Hepatocyte (in vitro differentiated cells): Measurements from ENCODE around the gene SBF2. TPM values are rescaled to one million over a fixed set of nuclear protein-coding genes. Genes with fewer than 3 reads are reported as not detected.

Source experiments
- DNase-seq: peaks from one replicate; pipeline ENCODE4 v3.0.0-alpha.2; 2016; ENCODE audit warnings: low spot score
- H2AFZ ChIP-seq: fragments of 200-600 bp; sonication (generic); 2 replicates; pipeline ENCODE4 v1.6.0; 2016; ENCODE audit warnings: antibody characterized with exemption, mild to moderate bottlenecking
- H3K27ac ChIP-seq: fragments of 200-600 bp; sonication (generic); 2 replicates; pipeline ENCODE4 v1.5.1; 2016; ENCODE audit warnings: mild to moderate bottlenecking
- H3K27me3 ChIP-seq: fragments of 200-600 bp; sonication (generic); 2 replicates; pipeline ENCODE4 v1.6.1; 2016
- H3K36me3 ChIP-seq: fragments of 200-600 bp; sonication (generic); replicated peaks from 2 replicates; pipeline ENCODE4 v1.5.1; 2016; ENCODE audit warnings: low read depth; ENCODE audit not compliant: insufficient read depth
- H3K4me1 ChIP-seq: fragments of 200-600 bp; sonication (generic); 2 replicates; pipeline ENCODE4 v1.5.1; 2016; ENCODE audit warnings: mild to moderate bottlenecking, moderate library complexity; ENCODE audit not compliant: insufficient read depth
- H3K4me2 ChIP-seq: fragments of 200-600 bp; sonication (generic); 2 replicates; pipeline ENCODE4 v1.6.0; 2016
- H3K4me3 ChIP-seq: fragments of 200-600 bp; sonication (generic); 2 replicates; pipeline ENCODE4 v1.5.1; 2016; ENCODE audit warnings: mild to moderate bottlenecking
- H3K79me2 ChIP-seq: fragments of 200-600 bp; sonication (generic); 2 replicates; pipeline ENCODE4 v1.6.0; 2017; ENCODE audit warnings: mild to moderate bottlenecking
- H3K9me2 ChIP-seq: fragments of 200-600 bp; sonication (generic); replicated peaks from 2 replicates; pipeline ENCODE4 v1.6.0; 2017; ENCODE audit warnings: mild to moderate bottlenecking; ENCODE audit not compliant: insufficient read depth
- H3K9me3 ChIP-seq: fragments of 200-600 bp; sonication (generic); 2 replicates; pipeline ENCODE4 v1.5.1; 2016; ENCODE audit warnings: low read depth, mild to moderate bottlenecking
- H4K20me1 ChIP-seq: fragments of 200-600 bp; sonication (generic); 2 replicates; pipeline ENCODE4 v1.6.0; 2016; ENCODE audit warnings: mild to moderate bottlenecking; ENCODE audit not compliant: insufficient read depth, poor library complexity, severe bottlenecking
- EZH2 ChIP-seq: fragments of 200-600 bp; sonication (generic); IDR thresholded peaks from 2 replicates; pipeline ENCODE4 v1.6.1; 2016; ENCODE audit warnings: antibody characterized with exemption, mild to moderate bottlenecking, borderline replicate concordance
- EZH2phosphoT487 ChIP-seq: fragments of 200-600 bp; sonication (generic); IDR thresholded peaks from one replicate; pipeline ENCODE4 v1.6.1; 2018; ENCODE audit warnings: antibody characterized with exemption, mild to moderate bottlenecking, low read depth, moderate library complexity; ENCODE audit not compliant: unreplicated experiment, severe bottlenecking
- WGBS: methylation state at CpG from one replicate; pipeline ENCODE4 v1.1.6; 2016; ENCODE audit warnings: low lambda C conversion rate; ENCODE audit errors: missing lambda C conversion rate; 5-methylcytosine and 5-hydroxymethylcytosine counted together
- polyA plus RNA-seq: library from polyadenylated mRNA; unstranded; fragments of >200 nt; fragmentation: Nextera tagmentation; extraction: Ambion mirVana; gene quantifications from 2 replicates; pipeline ENCODE4 v1.2.1, GENCODE V29; 2016
- total RNA-seq: library from RNA; depleted of rRNA; stranded (reverse); fragments of >200 nt; gene quantifications from 2 replicates; pipeline ENCODE4 v1.2.3, GENCODE V29; 2014
- TF ChIP-seq, protein P1 (sequence below): fragments of 200-600 bp; sonication (generic); IDR thresholded peaks from 2 replicates; pipeline ENCODE4 v1.5.1; 2016; ENCODE audit warnings: antibody characterized with exemption, mild to moderate bottlenecking; ENCODE audit not compliant: poor library complexity

The SBF2 gene
- total and polyA plus RNA-seq, 2 experiments from 2014 or later, result 25.7 to 83.2 TPM

DNA sequence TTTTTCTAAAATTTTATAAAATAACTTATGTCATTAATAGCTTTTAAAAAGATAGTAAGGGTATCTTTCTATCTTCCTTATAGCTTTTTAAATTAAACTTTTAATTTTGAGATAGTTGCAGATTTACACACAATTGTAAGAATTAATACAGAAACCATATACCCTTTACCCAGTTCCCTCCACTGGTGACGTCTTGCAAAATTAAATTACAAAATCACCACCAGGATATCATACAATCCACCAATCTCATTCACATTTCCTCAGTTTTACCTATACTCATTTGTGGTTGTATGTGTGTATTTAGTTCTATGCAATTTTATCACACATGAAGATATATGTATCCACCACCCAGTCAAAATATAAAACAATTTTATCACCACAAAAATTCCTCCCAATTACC lies 10.0 kb downstream of the SBF2 start:
- TF ChIP-seq, protein P1, sequence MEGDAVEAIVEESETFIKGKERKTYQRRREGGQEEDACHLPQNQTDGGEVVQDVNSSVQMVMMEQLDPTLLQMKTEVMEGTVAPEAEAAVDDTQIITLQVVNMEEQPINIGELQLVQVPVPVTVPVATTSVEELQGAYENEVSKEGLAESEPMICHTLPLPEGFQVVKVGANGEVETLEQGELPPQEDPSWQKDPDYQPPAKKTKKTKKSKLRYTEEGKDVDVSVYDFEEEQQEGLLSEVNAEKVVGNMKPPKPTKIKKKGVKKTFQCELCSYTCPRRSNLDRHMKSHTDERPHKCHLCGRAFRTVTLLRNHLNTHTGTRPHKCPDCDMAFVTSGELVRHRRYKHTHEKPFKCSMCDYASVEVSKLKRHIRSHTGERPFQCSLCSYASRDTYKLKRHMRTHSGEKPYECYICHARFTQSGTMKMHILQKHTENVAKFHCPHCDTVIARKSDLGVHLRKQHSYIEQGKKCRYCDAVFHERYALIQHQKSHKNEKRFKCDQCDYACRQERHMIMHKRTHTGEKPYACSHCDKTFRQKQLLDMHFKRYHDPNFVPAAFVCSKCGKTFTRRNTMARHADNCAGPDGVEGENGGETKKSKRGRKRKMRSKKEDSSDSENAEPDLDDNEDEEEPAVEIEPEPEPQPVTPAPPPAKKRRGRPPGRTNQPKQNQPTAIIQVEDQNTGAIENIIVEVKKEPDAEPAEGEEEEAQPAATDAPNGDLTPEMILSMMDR, result no peak
- TF ChIP-seq EZH2 (no peak), EZH2phosphoT487 (no peak)
- Histone ChIP-seq H4K20me1 (no peaks in the 10 kb centered on the region), H3K36me3 (no peaks in the 10 kb centered on the region), H3K27me3 (no peaks in the 10 kb centered on the region), H3K4me1 (peaks cover under 1% of the 10 kb centered on the region), H3K4me3 (no peak overlapping the region), H3K9me2 (no peaks in the 10 kb centered on the region), H3K9me3 (no peaks in the 10 kb centered on the region), H3K4me2 (no peak overlapping the region), H3K27ac (no peak overlapping the region), H3K79me2 (peaks cover 88% of the 10 kb centered on the region), H2AFZ (no peak overlapping the region)
- 91% methylated on average over 1 of the region's 1 CpG for WGBS
- DNase-seq, result no peak

DNA sequence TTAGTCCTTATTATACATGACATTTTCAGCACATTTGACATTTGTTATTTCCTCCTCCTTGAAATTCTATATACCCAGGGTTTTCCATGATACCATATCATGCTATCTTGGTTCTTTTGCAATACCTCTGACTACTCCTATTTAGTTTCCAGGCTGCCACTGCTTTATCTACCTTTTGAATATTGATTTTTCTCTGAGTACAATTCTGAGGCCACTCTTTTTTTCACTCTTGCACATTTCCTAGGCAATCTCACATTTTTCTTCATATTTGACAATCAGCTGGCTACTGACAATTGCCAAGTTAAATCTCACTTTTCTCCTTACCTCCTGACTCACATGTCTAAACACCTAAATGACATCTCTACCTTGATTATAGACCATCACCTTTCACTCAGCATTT lies 11.9 kb downstream of the SBF2 start:
- DNase-seq, result no peak
- TF ChIP-seq, protein P1, result no peak
- no peaks in the 10 kb centered on the region for H3K4me1 ChIP-seq
- peaks cover 88% of the 10 kb centered on the region for H3K79me2 ChIP-seq
- no peaks in the 10 kb centered on the region for H3K9me3 ChIP-seq
- no peaks in the 10 kb centered on the region for H4K20me1 ChIP-seq
- no peak overlapping the region for H3K4me2 ChIP-seq
- H3K27me3 ChIP-seq, result no peaks in the 10 kb centered on the region
- H3K4me3 ChIP-seq, result no peak overlapping the region
- H3K9me2 ChIP-seq, result no peaks in the 10 kb centered on the region
- no peak overlapping the region for H2AFZ ChIP-seq
- H3K27ac ChIP-seq, result peak overlapping the region; percentile 7
- H3K36me3 ChIP-seq, result no peaks in the 10 kb centered on the region

DNA sequence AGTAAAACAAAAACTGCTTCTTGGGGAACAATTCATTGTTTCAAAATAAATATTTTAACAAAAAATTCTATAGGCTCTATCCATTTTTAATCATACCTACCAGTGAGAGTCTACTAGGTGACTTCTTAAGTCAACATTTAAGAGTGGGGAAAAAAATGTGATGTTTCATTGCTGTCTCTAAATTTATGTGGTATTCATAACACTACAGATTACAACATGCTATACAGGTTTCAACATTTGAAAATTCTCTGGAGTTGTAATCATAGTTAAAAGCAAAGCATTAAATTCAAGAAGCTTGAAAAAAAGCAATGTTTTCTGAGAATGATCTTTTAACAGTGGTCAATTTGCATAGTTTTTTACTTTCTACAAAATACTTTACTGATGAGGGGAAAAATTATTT lies 18.3 kb downstream of the SBF2 start:
- TF ChIP-seq, protein P1, result no peak
- no peak for TF ChIP-seq EZH2phosphoT487
- TF ChIP-seq EZH2, result no peak
- no peak overlapping the region for H2AFZ ChIP-seq
- DNase-seq, result no peak

DNA sequence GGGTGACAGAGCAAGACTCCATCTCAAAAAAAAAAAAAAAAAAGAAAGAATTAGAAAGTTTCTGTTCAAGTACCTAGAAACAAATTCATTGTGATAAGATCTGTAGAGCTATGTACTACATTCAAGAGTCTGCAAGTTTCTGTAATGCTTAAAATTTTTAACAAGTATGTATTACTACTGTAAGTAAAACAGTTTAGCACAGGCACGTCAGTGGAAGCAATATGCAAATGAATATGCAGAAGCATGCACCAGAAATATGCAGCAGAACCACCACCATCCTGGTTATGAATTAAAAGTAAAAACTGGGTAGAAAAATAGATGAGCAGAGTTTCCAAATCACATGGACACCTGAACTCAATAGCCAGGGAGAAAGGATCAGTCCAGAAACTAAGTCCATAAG lies 19.3 kb downstream of the SBF2 start:
- 89% methylated on average over 1 of the region's 1 CpG for WGBS

More for the DNA sequence above, 18.3 kb downstream of the SBF2 start:
- no peak overlapping the region for H3K4me2 ChIP-seq
- H3K27me3 ChIP-seq, result no peaks in the 10 kb centered on the region
- no peaks in the 10 kb centered on the region for H4K20me1 ChIP-seq
- H3K4me1 ChIP-seq, result no peaks in the 10 kb centered on the region
- no peak overlapping the region for H3K4me3 ChIP-seq
- H3K36me3 ChIP-seq, result no peaks in the 10 kb centered on the region
- H3K9me2 ChIP-seq, result no peaks in the 10 kb centered on the region
- no peaks in the 10 kb centered on the region for H3K9me3 ChIP-seq
- H3K79me2 ChIP-seq, result peaks cover 59% of the 10 kb centered on the region
- H3K27ac ChIP-seq, result no peak overlapping the region

More for the DNA sequence above, 19.3 kb downstream of the SBF2 start:
- no peak overlapping the region for H3K4me3 ChIP-seq
- H4K20me1 ChIP-seq, result no peaks in the 10 kb centered on the region
- H3K4me2 ChIP-seq, result no peak overlapping the region
- no peaks in the 10 kb centered on the region for H3K4me1 ChIP-seq
- no peaks in the 10 kb centered on the region for H3K9me3 ChIP-seq
- no peaks in the 10 kb centered on the region for H3K36me3 ChIP-seq
- DNase-seq, result no peak
- H3K9me2 ChIP-seq, result no peaks in the 10 kb centered on the region
- H3K27ac ChIP-seq, result no peak overlapping the region
- H3K79me2 ChIP-seq, result peaks cover 58% of the 10 kb centered on the region
- H3K27me3 ChIP-seq, result no peaks in the 10 kb centered on the region
- TF ChIP-seq EZH2 (no peak), EZH2phosphoT487 (no peak)
- TF ChIP-seq, protein P1, result no peak
- H2AFZ ChIP-seq, result no peak overlapping the region
